Tibial artery (tissue), 4 donors: ENCODE measurements around the gene DOCK1.
"Not testable (repeated sequence)": the region's sequence is repeated elsewhere in the genome, so short reads cannot be mapped to it uniquely, and the experiment has no call there.

ENCODE experiments used
- DNase-seq, 2 donors: peaks; one replicate each; pipeline ENCODE4 v3.0.0-alpha.2; 2019
- H3K27ac ChIP-seq, 2 donors: fragments of 200-600 bp; sonication (generic) in 1 of 2; 1 replicate in 1 of 2; 2 replicates in 1 of 2; pipeline ENCODE4 v1.5.1; 2018 to 2019; ENCODE audit warnings: mild to moderate bottlenecking in 1 of 2
- H3K27me3 ChIP-seq, 2 donors: fragments of 200-600 bp; sonication (generic) in 1 of 2; one replicate each; pipeline versions ENCODE4 v1.5.1 to v1.6.0; 2016 to 2019
- H3K36me3 ChIP-seq, 3 donors: fragments of 200-600 bp; sonication (generic) in 2 of 3; one replicate each; pipeline ENCODE4 v1.5.1; 2016 to 2019; ENCODE audit warnings: mild to moderate bottlenecking in 2 of 3
- H3K4me1 ChIP-seq, 4 donors: fragments of 200-600 bp; sonication (generic) in 2 of 4; 1 replicate in 3 of 4; 2 replicates in 1 of 4; pipeline ENCODE4 v1.5.1; 2016 to 2019
- H3K4me3 ChIP-seq, 2 donors: fragments of 200-600 bp; sonication (generic) in 1 of 2; 1 replicate in 1 of 2; 2 replicates in 1 of 2; pipeline ENCODE4 v1.5.1; 2018 to 2019; ENCODE audit warnings: mild to moderate bottlenecking in 2 of 2
- H3K9me3 ChIP-seq, 3 donors: fragments of 200-600 bp; sonication (generic) in 1 of 3; one replicate each; pipeline ENCODE4 v1.5.1; 2016 to 2019
- CTCF ChIP-seq, 2 experiments: fragments of 200-600 bp in 1 of 2; fragments of 450-650 bp in 1 of 2; IDR thresholded peaks; one replicate each; pipeline ENCODE4 v1.5.1; 2017 to 2019; ENCODE audit warnings: antibody characterized with exemption in 2 of 2, mild to moderate bottlenecking in 1 of 2, moderate library complexity in 1 of 2
- intact Hi-C: fragments of 100-400 bp; cut with DNase I; formaldehyde crosslinking; loops from one replicate; pipeline ENCODE4 v1.15.0; 2023; ENCODE audit warnings: low total_unique reads

DOCK1 gene

GRCh38 chr10:126909147-126909546 is 3.9 kb downstream of the DOCK1 start:
- Histone ChIP-seq H3K9me3 (no peaks in the 10 kb centered on the region), H3K4me3 (no peak overlapping the region), H3K27ac (no peak overlapping the region), H3K36me3 (no peaks in the 10 kb centered on the region), H3K27me3 (no peaks in the 10 kb centered on the region), H3K4me1 (peaks cover 0 to 18% (median 16%) of the 10 kb centered on the region in 4 donors)
- no peak for TF ChIP-seq CTCF (IDR thresholded peaks at IDR 0.05)
- no peak for DNase-seq
- intact Hi-C loops, result loop anchor here (10.0 kb wide), 1 partner anchor 486 kb away; no protein-coding TSS in a partner anchor

GRCh38 chr10:126910196-126910595 is 5.0 kb downstream of the DOCK1 start:
- Histone ChIP-seq H3K9me3 (no peaks in the 10 kb centered on the region), H3K4me3 (no peak overlapping the region), H3K27me3 (no peaks in the 10 kb centered on the region), H3K27ac (no peak overlapping the region), H3K36me3 (no peaks in the 10 kb centered on the region), H3K4me1 (peaks cover 0 to 10% (median 9%) of the 10 kb centered on the region in 4 donors)
- peak in 1 of 2 donors; percentile 41 for DNase-seq
- TF ChIP-seq CTCF (IDR thresholded peaks at IDR 0.05), result no peak
- intact Hi-C loops, result no loop called here

GRCh38 chr10:126910798-126911197 is 5.6 kb downstream of the DOCK1 start:
- peaks cover 0 to 10% (median 9%) of the 10 kb centered on the region in 4 donors for H3K4me1 ChIP-seq
- no peak overlapping the region for H3K27ac ChIP-seq
- H3K4me3 ChIP-seq, result no peak overlapping the region
- H3K9me3 ChIP-seq, result no peaks in the 10 kb centered on the region
- DNase-seq, result no peak
- intact Hi-C loops, result no loop called here
- no peaks in the 10 kb centered on the region for H3K36me3 ChIP-seq
- no peaks in the 10 kb centered on the region for H3K27me3 ChIP-seq
- TF ChIP-seq CTCF (IDR thresholded peaks at IDR 0.05), result no peak

- Histone ChIP-seq H3K36me3 (no peaks in the 10 kb centered on the region), H3K27me3 (no peaks in the 10 kb centered on the region), H3K27ac (no peak overlapping the region), H3K4me3 (no peak overlapping the region), H3K9me3 (no peaks in the 10 kb centered on the region), H3K4me1 (peaks cover 0 to 9% (median 5%) of the 10 kb centered on the region in 4 donors)
- no peak for TF ChIP-seq CTCF (IDR thresholded peaks at IDR 0.05)
- intact Hi-C loops, result no loop called here
- no peak for DNase-seq
Observed at GRCh38 chr10:126911301-126911700, 6.1 kb downstream of the DOCK1 start.

GRCh38 chr10:126913316-126913715 is 8.1 kb downstream of the DOCK1 start:
- TF ChIP-seq CTCF (IDR thresholded peaks at IDR 0.05), result no peak
- Histone ChIP-seq H3K27ac (no peak overlapping the region), H3K9me3 (no peaks in the 10 kb centered on the region), H3K4me3 (no peak overlapping the region), H3K4me1 (peaks cover 0 to 11% (median 1%) of the 10 kb centered on the region in 4 donors), H3K36me3 (peaks cover 0 to 4% (median 0%) of the 10 kb centered on the region in 3 donors), H3K27me3 (no peaks in the 10 kb centered on the region)
- peak in 1 of 2 donors; percentile 42 for DNase-seq
- intact Hi-C loops, result no loop called here

GRCh38 chr10:126914561-126914960 is 9.3 kb downstream of the DOCK1 start:
- no peak overlapping the region for H3K27ac ChIP-seq
- H3K9me3 ChIP-seq, result no peaks in the 10 kb centered on the region
- intact Hi-C loops, result no loop called here
- H3K36me3 ChIP-seq, result peaks cover 0 to 5% (median 0%) of the 10 kb centered on the region in 3 donors
- no peaks in the 10 kb centered on the region for H3K27me3 ChIP-seq
- TF ChIP-seq CTCF (IDR thresholded peaks at IDR 0.05), result no peak
- no peak for DNase-seq
- H3K4me3 ChIP-seq, result no peak overlapping the region
- peaks cover 0 to 12% (median 1%) of the 10 kb centered on the region in 4 donors for H3K4me1 ChIP-seq

GRCh38 chr10:126916952-126917351 is 11.7 kb downstream of the DOCK1 start:
- H3K4me3 ChIP-seq, H3K27ac ChIP-seq, DNase-seq, intact Hi-C loops, H3K9me3 ChIP-seq, H3K27me3 ChIP-seq, H3K36me3 ChIP-seq: not testable (repeated sequence)
- peaks cover 0 to 14% (median 3%) of the 10 kb centered on the region in 4 donors for H3K4me1 ChIP-seq
